Liver (tissue), 3 donors: ENCODE data around the gene CSNK2A3.

ENCODE experiments used
- ATF3 ChIP-seq: IDR thresholded peaks from 2 replicates; pipeline ENCODE4 v1.6.1; 2016; ENCODE audit warnings: antibody characterized with exemption
- CTCF ChIP-seq: fragments of 150-350 bp; IDR thresholded peaks from 2 replicates; pipeline ENCODE4 v1.5.1; 2017; ENCODE audit warnings: improper control_type of control experiment, low read depth, low read length; ENCODE audit not compliant: missing input control
- GABPA ChIP-seq, 2 donors: IDR thresholded peaks in 1 of 2; conservative IDR thresholded peaks in 1 of 2; 2 replicates each; pipeline ENCODE4 v1.6.1; 2016; ENCODE audit warnings: antibody characterized with exemption in 2 of 2, mild to moderate bottlenecking in 1 of 2, moderate library complexity in 1 of 2
- HNF4A ChIP-seq, 2 donors: conservative IDR thresholded peaks; 2 replicates each; pipeline ENCODE4 v1.6.1; 2016; ENCODE audit warnings: antibody characterized with exemption in 2 of 2, mild to moderate bottlenecking in 2 of 2
- JUND ChIP-seq, 2 donors: IDR thresholded peaks; 2 replicates each; pipeline ENCODE4 v1.6.1; 2016; ENCODE audit warnings: antibody characterized with exemption in 2 of 2
- MAX ChIP-seq: IDR thresholded peaks from 2 replicates; pipeline ENCODE4 v1.6.1; 2016; ENCODE audit warnings: antibody characterized with exemption
- RAD21 ChIP-seq, 2 donors: IDR thresholded peaks; 2 replicates each; pipeline ENCODE4 v1.6.1; 2016; ENCODE audit warnings: antibody characterized with exemption in 2 of 2, mild to moderate bottlenecking in 2 of 2
- REST ChIP-seq: IDR thresholded peaks from 2 replicates; pipeline ENCODE4 v1.6.1; 2016; ENCODE audit warnings: antibody characterized with exemption, mild to moderate bottlenecking
- SP1 ChIP-seq: IDR thresholded peaks from 2 replicates; pipeline ENCODE4 v1.6.1; 2018; ENCODE audit warnings: antibody characterized with exemption, mild to moderate bottlenecking
- YY1 ChIP-seq: IDR thresholded peaks from 2 replicates; pipeline ENCODE4 v1.6.1; 2016; ENCODE audit warnings: antibody characterized with exemption, mild to moderate bottlenecking
- donor health status: healthy.
- donor health status: healthy.

GRCh38 chr11:11351042-11351586 lies 1.9 kb downstream of the CSNK2A3 start:
- TF ChIP-seq CTCF: no peak
- TF ChIP-seq RAD21 (IDR thresholded peaks at IDR 0.05): no peak
- TF ChIP-seq ATF3: no peak
- TF ChIP-seq JUND (IDR thresholded peaks at IDR 0.05): no peak
- TF ChIP-seq REST: no peak
- no peak for TF ChIP-seq YY1
- no peak for TF ChIP-seq GABPA (IDR thresholded peaks at IDR 0.05 in 1 of 2, conservative IDR thresholded peaks at IDR 0.05 in 1 of 2)
- TF ChIP-seq SP1: no peak
- no peak for TF ChIP-seq MAX
- no peak for TF ChIP-seq HNF4A (conservative IDR thresholded peaks at IDR 0.05)
